Parathyroid adenoma (tissue), 2 donors: Measurements from ENCODE around the gene BAZ1A.

Experiments used
- H2AFZ ChIP-seq: fragments of 300-600 bp; sonication (generic); one replicate; pipeline ENCODE4 v1.7.0; 2017; ENCODE audit warnings: antibody characterized with exemption, mild to moderate bottlenecking
- H3K27ac ChIP-seq: fragments of 300-600 bp; sonication (generic); one replicate; pipeline ENCODE4 v1.7.0; 2017
- H3K27me3 ChIP-seq: fragments of 300-600 bp; sonication (generic); one replicate; pipeline ENCODE4 v1.7.0; 2017; ENCODE audit warnings: low read length; ENCODE audit not compliant: control insufficient read depth, insufficient read depth
- H3K36me3 ChIP-seq: fragments of 300-600 bp; sonication (generic); one replicate; pipeline ENCODE4 v1.7.0; 2017; ENCODE audit warnings: low read length; ENCODE audit not compliant: control insufficient read depth, insufficient read depth
- H3K4me1 ChIP-seq: fragments of 300-600 bp; sonication (generic); one replicate; pipeline ENCODE4 v1.7.0; 2017; ENCODE audit warnings: control low read depth
- H3K4me2 ChIP-seq: fragments of 300-600 bp; sonication (generic); one replicate; pipeline ENCODE4 v1.7.0; 2017; ENCODE audit warnings: low read length
- H3K4me3 ChIP-seq: fragments of 300-600 bp; sonication (generic); one replicate; pipeline ENCODE4 v1.7.0; 2017; ENCODE audit warnings: low read depth, low read length
- H3K79me2 ChIP-seq: fragments of 300-600 bp; sonication (generic); one replicate; pipeline ENCODE4 v1.7.0; 2017; ENCODE audit warnings: control low read depth
- H3K9ac ChIP-seq: fragments of 300-600 bp; sonication (generic); one replicate; pipeline ENCODE4 v1.7.0; 2017; ENCODE audit warnings: mild to moderate bottlenecking
- H3K9me3 ChIP-seq: fragments of 300-600 bp; sonication (generic); one replicate; pipeline ENCODE4 v1.7.0; 2017; ENCODE audit warnings: low read length; ENCODE audit not compliant: control insufficient read depth
- CTCF ChIP-seq: fragments of 300-600 bp; sonication (generic); IDR thresholded peaks from one replicate; pipeline ENCODE4 v1.7.0; 2017; ENCODE audit warnings: antibody characterized with exemption, mild to moderate bottlenecking
- donor health status: primary hyperparathyroidism.

BAZ1A gene

GRCh38 chr14:34710006-34710405 is 165.2 kb downstream of the BAZ1A start:
- Histone ChIP-seq H3K9me3 (no peaks in the 10 kb centered on the region), H3K4me1 (peaks cover 12% of the 10 kb centered on the region), H3K4me3 (no peak overlapping the region), H3K27me3 (no peaks in the 10 kb centered on the region), H3K79me2 (no peaks in the 10 kb centered on the region), H3K36me3 (no peaks in the 10 kb centered on the region), H3K4me2 (no peak overlapping the region), H3K9ac (no peak overlapping the region), H2AFZ (no peak overlapping the region), H3K27ac (no peak overlapping the region)
- TF ChIP-seq CTCF, result no peak

- no peaks in the 10 kb centered on the region for H3K79me2 ChIP-seq
- H3K36me3 ChIP-seq, result no peaks in the 10 kb centered on the region
- H3K9me3 ChIP-seq, result no peaks in the 10 kb centered on the region
- H3K4me3 ChIP-seq, result no peak overlapping the region
- no peak overlapping the region for H3K4me2 ChIP-seq
- H3K27me3 ChIP-seq, result no peaks in the 10 kb centered on the region
- peaks cover 9% of the 10 kb centered on the region for H3K4me1 ChIP-seq
- no peak overlapping the region for H3K9ac ChIP-seq
- no peak overlapping the region for H3K27ac ChIP-seq
- no peak overlapping the region for H2AFZ ChIP-seq
- no peak for TF ChIP-seq CTCF
These were observed 167.4 kb downstream of the BAZ1A start for GRCh38 chr14:34707722-34708121.
